ENCODE results near the gene EHD4.

EHD4 gene

GRCh38 chr15:41972253-41973242 lies at the start of gene EHD4:
Gene EHD4, minus strand, starts transcription at chr15:41972557. Its CDS starts 63 bp downstream, at chr15:41972494.
- Histone ChIP-seq H3K27ac (ENCODE audit: low read depth in 2 of 2, low read length in 2 of 2) (peak within 1 kb of the TSS; percentile 97), H3K27me3 (ENCODE audit: control insufficient read depth in 2 of 2, insufficient read depth in 2 of 2, low read length in 2 of 2) (no peaks in the 10 kb centered on the region), H3K36me3 (ENCODE audit: control insufficient read depth in 2 of 2, insufficient read depth in 2 of 2, low read length in 2 of 2) (no peaks in the 10 kb centered on the region), H3K4me3 (ENCODE audit: low read length in 2 of 2) (peak within 1 kb of the TSS; percentile 88 to 100), H3K9ac (ENCODE audit: low read depth in 1 of 2, low read length in 2 of 2) (peak within 1 kb of the TSS; percentile 96 to 99), H3K9me3 (ENCODE audit: control insufficient read depth in 2 of 2, low read length in 2 of 2) (no peaks in the 10 kb centered on the region), H3K4me1 (ENCODE audit: control insufficient read depth in 2 of 2, insufficient read depth in 2 of 2, low read length in 2 of 2) (peaks cover 23 to 35% of the 10 kb centered on the region in 2 donors)

DNA sequence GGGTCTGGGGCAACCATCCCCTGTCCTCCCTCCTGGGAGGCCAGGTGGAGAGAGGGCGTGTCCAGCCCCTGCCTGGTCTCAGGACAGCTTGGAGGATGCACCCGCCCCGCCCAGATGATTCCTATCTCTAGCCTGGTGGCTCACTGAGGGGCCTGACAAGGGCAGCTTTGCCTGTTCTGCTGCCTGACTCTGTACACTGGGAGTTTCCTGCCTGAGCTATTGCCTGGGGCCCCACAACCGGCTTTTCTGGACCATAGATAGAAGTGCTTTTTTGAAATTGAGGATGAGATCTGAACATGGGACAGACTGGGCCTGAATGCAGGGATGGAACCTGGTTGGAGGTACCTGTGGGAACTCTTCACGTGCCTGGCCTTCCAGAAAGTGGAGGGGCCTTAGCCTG lies 49.2 kb upstream of the EHD4 start:
- Histone ChIP-seq H3K27me3 (ENCODE audit: control insufficient read depth in 2 of 2, insufficient read depth in 2 of 2, low read length in 2 of 2) (no peaks in the 10 kb centered on the region), H3K9ac (ENCODE audit: low read depth in 1 of 2, low read length in 2 of 2) (no peak overlapping the region), H3K27ac (ENCODE audit: low read depth in 2 of 2, low read length in 2 of 2) (no peak overlapping the region), H3K4me1 (ENCODE audit: control insufficient read depth in 2 of 2, insufficient read depth in 2 of 2, low read length in 2 of 2) (no peaks in the 10 kb centered on the region), H3K9me3 (ENCODE audit: control insufficient read depth in 2 of 2, low read length in 2 of 2) (no peaks in the 10 kb centered on the region), H3K4me3 (ENCODE audit: low read length in 2 of 2) (no peak overlapping the region), H3K36me3 (ENCODE audit: control insufficient read depth in 2 of 2, insufficient read depth in 2 of 2, low read length in 2 of 2) (no peaks in the 10 kb centered on the region)

DNA sequence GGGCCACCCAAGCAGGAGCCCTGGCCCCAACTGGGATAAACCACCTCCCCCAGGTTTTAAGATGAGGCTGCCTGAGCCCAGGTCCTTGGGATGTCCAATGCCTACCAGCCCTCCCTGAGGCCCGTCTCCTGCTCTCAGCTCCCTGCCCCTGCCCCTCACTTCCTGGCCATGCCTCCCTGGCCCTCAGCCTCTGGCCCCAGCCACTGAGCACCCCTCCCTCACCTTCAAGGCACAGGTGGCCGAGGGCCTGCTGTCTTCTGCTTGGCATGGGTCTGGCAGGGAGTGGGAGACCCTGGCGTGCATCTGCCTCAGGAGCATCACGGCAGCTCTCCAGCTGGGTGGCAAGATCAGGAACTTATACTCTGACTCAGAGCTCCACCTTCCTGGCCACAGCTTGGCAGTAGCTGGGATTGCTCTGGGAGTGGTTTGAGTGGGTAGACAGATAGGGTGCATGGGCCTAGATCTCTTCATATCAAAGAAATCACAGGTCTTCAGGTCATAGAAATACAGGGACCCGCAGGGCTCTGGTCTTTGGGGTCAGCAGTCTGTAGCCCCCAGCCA lies 48.4 kb upstream of the EHD4 start, which contains the start of gene PLA2G4E:
Gene PLA2G4E, minus strand, starts transcription at position 330 of the 561 bp plus-strand sequence. Its CDS starts 12 bp downstream, at position 318.
- Histone ChIP-seq H3K27ac (ENCODE audit: low read depth in 2 of 2, low read length in 2 of 2) (no peak within 1 kb of the TSS), H3K4me1 (ENCODE audit: control insufficient read depth in 2 of 2, insufficient read depth in 2 of 2, low read length in 2 of 2) (no peaks in the 10 kb centered on the region), H3K27me3 (ENCODE audit: control insufficient read depth in 2 of 2, insufficient read depth in 2 of 2, low read length in 2 of 2) (no peaks in the 10 kb centered on the region), H3K9ac (ENCODE audit: low read depth in 1 of 2, low read length in 2 of 2) (no peak within 1 kb of the TSS), H3K36me3 (ENCODE audit: control insufficient read depth in 2 of 2, insufficient read depth in 2 of 2, low read length in 2 of 2) (no peaks in the 10 kb centered on the region), H3K9me3 (ENCODE audit: control insufficient read depth in 2 of 2, low read length in 2 of 2) (no peaks in the 10 kb centered on the region), H3K4me3 (ENCODE audit: low read length in 2 of 2) (no peak within 1 kb of the TSS)

DNA sequence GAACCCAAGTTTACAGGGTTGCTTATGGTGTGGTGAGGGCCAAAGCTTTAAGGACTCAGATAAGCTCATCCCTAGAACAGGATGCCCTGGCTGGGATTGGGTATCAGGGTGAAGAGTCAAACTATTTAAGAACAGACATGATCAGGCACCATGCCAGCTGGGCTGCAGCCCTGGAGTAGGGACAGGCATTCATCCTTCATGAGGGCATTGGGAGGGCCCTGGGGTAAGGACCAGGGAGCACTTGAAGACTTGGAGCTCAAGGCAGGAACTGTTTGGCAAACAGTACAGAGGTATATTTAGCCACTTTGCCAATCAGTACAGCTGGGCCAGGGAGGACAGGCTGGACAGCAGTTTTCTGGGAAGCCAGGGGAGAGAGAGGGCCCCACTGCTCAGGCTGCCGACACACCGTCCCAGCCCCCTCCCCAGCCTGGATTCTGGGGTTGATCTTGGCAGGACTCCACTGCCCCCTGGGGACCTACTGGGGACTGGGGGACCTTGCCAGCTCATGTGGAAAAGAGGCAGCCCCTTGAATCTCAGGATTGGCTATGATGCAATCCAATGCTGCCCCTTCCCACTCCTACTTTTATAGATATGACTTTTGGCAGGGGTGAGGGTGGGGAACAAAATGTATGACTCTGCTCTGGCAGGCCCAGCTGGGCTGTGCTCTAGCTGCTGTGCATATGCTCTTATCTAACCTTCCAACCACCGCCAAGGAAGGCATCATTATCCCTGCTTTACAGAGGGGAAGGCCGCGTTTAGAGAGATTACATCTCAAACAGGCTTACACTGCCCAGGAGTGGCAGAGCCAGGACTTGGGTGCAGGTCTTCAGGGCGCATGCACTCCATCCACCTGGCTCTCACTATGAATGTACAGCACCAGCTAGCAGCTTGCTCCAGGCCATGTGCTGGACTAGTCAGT lies 46.2 kb upstream of the EHD4 start:
- Histone ChIP-seq H3K27ac (ENCODE audit: low read depth in 2 of 2, low read length in 2 of 2) (no peak overlapping the region), H3K4me1 (ENCODE audit: control insufficient read depth in 2 of 2, insufficient read depth in 2 of 2, low read length in 2 of 2) (no peaks in the 10 kb centered on the region), H3K9ac (ENCODE audit: low read depth in 1 of 2, low read length in 2 of 2) (no peak overlapping the region), H3K36me3 (ENCODE audit: control insufficient read depth in 2 of 2, insufficient read depth in 2 of 2, low read length in 2 of 2) (no peaks in the 10 kb centered on the region), H3K27me3 (ENCODE audit: control insufficient read depth in 2 of 2, insufficient read depth in 2 of 2, low read length in 2 of 2) (no peaks in the 10 kb centered on the region), H3K9me3 (ENCODE audit: control insufficient read depth in 2 of 2, low read length in 2 of 2) (no peaks in the 10 kb centered on the region), H3K4me3 (ENCODE audit: low read length in 2 of 2) (no peak overlapping the region)

GRCh38 chr15:42016971-42017370 lies 44.6 kb upstream of the EHD4 start:
- no peak overlapping the region for H3K27ac ChIP-seq (ENCODE audit: low read depth in 2 of 2, low read length in 2 of 2)
- no peaks in the 10 kb centered on the region for H3K9me3 ChIP-seq (ENCODE audit: control insufficient read depth in 2 of 2, low read length in 2 of 2)
- H3K4me3 ChIP-seq (ENCODE audit: low read length in 2 of 2), result no peak overlapping the region
- no peaks in the 10 kb centered on the region for H3K27me3 ChIP-seq (ENCODE audit: control insufficient read depth in 2 of 2, insufficient read depth in 2 of 2, low read length in 2 of 2)
- H3K9ac ChIP-seq (ENCODE audit: low read depth in 1 of 2, low read length in 2 of 2), result no peak overlapping the region
- no peaks in the 10 kb centered on the region for H3K36me3 ChIP-seq (ENCODE audit: control insufficient read depth in 2 of 2, insufficient read depth in 2 of 2, low read length in 2 of 2)
- H3K4me1 ChIP-seq (ENCODE audit: control insufficient read depth in 2 of 2, insufficient read depth in 2 of 2, low read length in 2 of 2), result peaks cover 4 to 6% of the 10 kb centered on the region in 2 donors

DNA sequence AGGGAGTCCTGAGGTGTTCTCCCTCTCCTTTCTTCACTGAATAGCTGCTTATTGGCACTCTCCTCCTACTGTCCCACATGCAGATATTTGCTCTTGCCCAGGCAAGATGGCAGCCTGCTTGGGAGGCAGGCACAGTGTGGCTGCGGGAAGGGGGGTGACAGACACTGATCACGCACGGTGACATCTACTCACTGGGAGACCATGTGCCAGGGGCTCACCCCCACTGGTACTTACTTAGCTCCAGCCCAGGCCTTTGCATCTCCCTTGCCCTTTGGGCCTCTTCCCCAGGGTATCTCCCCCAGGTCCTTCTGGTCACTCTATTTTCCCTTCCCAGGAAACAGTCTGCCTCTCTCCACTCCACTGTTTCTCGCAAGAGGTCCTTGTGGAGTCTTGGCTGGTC lies 42.0 kb upstream of the EHD4 start:
- H3K4me1 ChIP-seq (ENCODE audit: control insufficient read depth in 2 of 2, insufficient read depth in 2 of 2, low read length in 2 of 2), result peaks cover 5 to 9% of the 10 kb centered on the region in 2 donors
- no peaks in the 10 kb centered on the region for H3K9me3 ChIP-seq (ENCODE audit: control insufficient read depth in 2 of 2, low read length in 2 of 2)
- no peak overlapping the region for H3K4me3 ChIP-seq (ENCODE audit: low read length in 2 of 2)
- no peaks in the 10 kb centered on the region for H3K27me3 ChIP-seq (ENCODE audit: control insufficient read depth in 2 of 2, insufficient read depth in 2 of 2, low read length in 2 of 2)
- H3K36me3 ChIP-seq (ENCODE audit: control insufficient read depth in 2 of 2, insufficient read depth in 2 of 2, low read length in 2 of 2), result no peaks in the 10 kb centered on the region
- H3K27ac ChIP-seq (ENCODE audit: low read depth in 2 of 2, low read length in 2 of 2), result no peak overlapping the region
- H3K9ac ChIP-seq (ENCODE audit: low read depth in 1 of 2, low read length in 2 of 2), result no peak overlapping the region

DNA sequence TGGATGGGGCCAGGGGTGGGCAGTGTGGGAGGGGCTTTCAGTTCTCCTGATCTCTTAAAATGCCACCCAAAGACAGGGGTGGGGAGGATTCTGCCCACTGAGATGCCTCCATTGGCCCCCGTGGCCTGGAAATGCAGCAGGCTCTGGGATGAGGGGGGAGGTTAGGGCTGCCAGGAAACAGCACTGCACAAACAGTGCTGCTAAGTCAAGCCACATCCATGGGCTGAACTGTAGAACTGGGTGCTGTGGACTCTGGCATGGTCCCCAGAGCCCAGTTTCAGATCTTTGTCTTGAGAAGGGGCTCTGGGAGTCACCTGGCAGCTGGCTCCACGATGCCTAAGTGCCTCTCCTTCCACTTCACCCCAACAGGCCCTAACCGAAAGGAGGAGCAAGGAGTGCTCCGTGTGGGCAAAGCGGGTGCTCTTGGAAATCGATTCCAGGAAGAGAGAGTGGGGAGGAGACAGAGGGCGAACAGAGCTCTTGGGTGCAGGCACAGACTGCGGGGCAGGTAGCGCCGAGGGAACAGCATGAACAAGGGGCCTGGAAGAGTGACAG lies 40.6 kb upstream of the EHD4 start:
- no peaks in the 10 kb centered on the region for H3K27me3 ChIP-seq (ENCODE audit: control insufficient read depth in 2 of 2, insufficient read depth in 2 of 2, low read length in 2 of 2)
- no peak overlapping the region for H3K4me3 ChIP-seq (ENCODE audit: low read length in 2 of 2)
- H3K9ac ChIP-seq (ENCODE audit: low read depth in 1 of 2, low read length in 2 of 2), result no peak overlapping the region
- peaks cover 5 to 9% of the 10 kb centered on the region in 2 donors for H3K4me1 ChIP-seq (ENCODE audit: control insufficient read depth in 2 of 2, insufficient read depth in 2 of 2, low read length in 2 of 2)
- no peaks in the 10 kb centered on the region for H3K36me3 ChIP-seq (ENCODE audit: control insufficient read depth in 2 of 2, insufficient read depth in 2 of 2, low read length in 2 of 2)
- no peaks in the 10 kb centered on the region for H3K9me3 ChIP-seq (ENCODE audit: control insufficient read depth in 2 of 2, low read length in 2 of 2)
- no peak overlapping the region for H3K27ac ChIP-seq (ENCODE audit: low read depth in 2 of 2, low read length in 2 of 2)

DNA sequence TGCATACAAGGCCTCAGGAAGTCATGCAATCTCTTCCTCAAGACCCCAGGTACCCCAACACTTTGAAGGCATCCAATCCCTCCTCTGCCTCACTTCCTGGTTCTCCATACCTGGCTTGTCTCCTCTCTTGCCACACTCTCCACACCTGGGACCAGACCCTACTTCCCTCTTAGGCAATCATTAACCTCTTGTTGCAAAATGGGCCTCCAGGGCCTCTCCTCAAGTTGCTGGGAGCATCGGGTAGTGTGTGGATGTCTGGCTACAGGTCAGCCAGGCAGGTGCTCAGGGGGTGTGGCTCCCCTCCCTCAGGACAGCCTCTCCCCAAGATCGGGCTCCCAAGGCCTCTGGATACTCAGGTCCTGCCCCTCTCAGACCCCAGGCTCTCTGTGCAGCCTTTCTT lies 39.9 kb upstream of the EHD4 start:
- Histone ChIP-seq H3K4me1 (ENCODE audit: control insufficient read depth in 2 of 2, insufficient read depth in 2 of 2, low read length in 2 of 2) (peaks cover 5 to 9% of the 10 kb centered on the region in 2 donors), H3K9ac (ENCODE audit: low read depth in 1 of 2, low read length in 2 of 2) (no peak overlapping the region), H3K36me3 (ENCODE audit: control insufficient read depth in 2 of 2, insufficient read depth in 2 of 2, low read length in 2 of 2) (no peaks in the 10 kb centered on the region), H3K27me3 (ENCODE audit: control insufficient read depth in 2 of 2, insufficient read depth in 2 of 2, low read length in 2 of 2) (no peaks in the 10 kb centered on the region), H3K4me3 (ENCODE audit: low read length in 2 of 2) (no peak overlapping the region), H3K9me3 (ENCODE audit: control insufficient read depth in 2 of 2, low read length in 2 of 2) (no peaks in the 10 kb centered on the region), H3K27ac (ENCODE audit: low read depth in 2 of 2, low read length in 2 of 2) (peak overlapping the region in 1 of 2 donors; percentile 13)

- Histone ChIP-seq H3K4me1 (ENCODE audit: control insufficient read depth in 2 of 2, insufficient read depth in 2 of 2, low read length in 2 of 2) (peaks cover 5 to 9% of the 10 kb centered on the region in 2 donors), H3K9me3 (ENCODE audit: control insufficient read depth in 2 of 2, low read length in 2 of 2) (no peaks in the 10 kb centered on the region), H3K27ac (ENCODE audit: low read depth in 2 of 2, low read length in 2 of 2) (no peak overlapping the region), H3K4me3 (ENCODE audit: low read length in 2 of 2) (no peak overlapping the region), H3K36me3 (ENCODE audit: control insufficient read depth in 2 of 2, insufficient read depth in 2 of 2, low read length in 2 of 2) (no peaks in the 10 kb centered on the region), H3K9ac (ENCODE audit: low read depth in 1 of 2, low read length in 2 of 2) (no peak overlapping the region), H3K27me3 (ENCODE audit: control insufficient read depth in 2 of 2, insufficient read depth in 2 of 2, low read length in 2 of 2) (no peaks in the 10 kb centered on the region)
Observed at GRCh38 chr15:42011074-42011473, 38.7 kb upstream of the EHD4 start.

Measured in mucosa of rectum (tissue), 2 donors.